Loucy (cell line): ENCODE data around the gene TRIM22.

Experiments used
- CTCF ChIP-seq: fragments of 200-600 bp; sonication (generic); conservative IDR thresholded peaks from 2 replicates; pipeline ENCODE4 v1.5.1; 2014; ENCODE audit warnings: mild to moderate bottlenecking, antibody characterized with exemption, low read length
- EZH2phosphoT487 ChIP-seq: fragments of 200-600 bp; IDR thresholded peaks from 2 replicates; pipeline ENCODE4 v1.6.1; 2018; ENCODE audit warnings: antibody characterized with exemption, mild to moderate bottlenecking, moderate library complexity, borderline replicate concordance

GRCh38 chr11:5738431-5738830 is 48.8 kb downstream of the TRIM22 start:
- TF ChIP-seq CTCF (no peak), EZH2phosphoT487 (no peak)
